Left ventricle myocardium inferior (tissue), 1 donor: Measurements from ENCODE around the gene PRUNE1. TPM values are rescaled to one million over a fixed set of nuclear protein-coding genes. Genes with fewer than 3 reads are reported as not detected.

ENCODE experiments used
- DNase-seq: peaks from one replicate; pipeline ENCODE4 v3.0.0-alpha.2; 2020
- H3K27ac ChIP-seq: fragments of 200-600 bp; replicated peaks from 2 replicates; pipeline ENCODE4 v1.8.0; 2021
- H3K27me3 ChIP-seq: fragments of 200-600 bp; 2 replicates; pipeline ENCODE4 v1.8.0; 2021; ENCODE audit warnings: low read depth
- H3K36me3 ChIP-seq: fragments of 200-600 bp; 2 replicates; pipeline ENCODE4 v1.8.0; 2021
- H3K4me1 ChIP-seq: fragments of 200-600 bp; 2 replicates; pipeline ENCODE4 v1.8.0; 2021
- H3K4me3 ChIP-seq: fragments of 200-600 bp; 2 replicates; pipeline ENCODE4 v1.8.0; 2021; ENCODE audit warnings: mild to moderate bottlenecking, moderate library complexity
- H3K9me3 ChIP-seq: fragments of 200-600 bp; replicated peaks from 2 replicates; pipeline ENCODE4 v1.8.0; 2021
- intact Hi-C: fragments of 100-400 bp; cut with micrococcal nuclease; formaldehyde crosslinking; loops from one replicate; pipeline ENCODE4 v1.11.0; 2022
- total RNA-seq: library from RNA; stranded (reverse); fragmentation: NEBNext Ultra II Directional; extraction: Animal tissue kit (Norgen Biotek cat#: 25700); gene quantifications from one replicate; pipeline ENCODE4 v1.2.1, GENCODE V29; 2021
- TF ChIP-seq, protein P1 (sequence below): fragments of 200-600 bp; IDR thresholded peaks from 2 replicates; pipeline ENCODE4 v1.8.0; 2021; ENCODE audit warnings: antibody characterized with exemption, mild to moderate bottlenecking, borderline replicate concordance
- donor health status: DM: no; HTN: yes; CAD: no; lungs with severe emphysema.

PRUNE1 gene
- total RNA-seq, 1 donor from 2014 or later, result 42.8 TPM

DNA sequence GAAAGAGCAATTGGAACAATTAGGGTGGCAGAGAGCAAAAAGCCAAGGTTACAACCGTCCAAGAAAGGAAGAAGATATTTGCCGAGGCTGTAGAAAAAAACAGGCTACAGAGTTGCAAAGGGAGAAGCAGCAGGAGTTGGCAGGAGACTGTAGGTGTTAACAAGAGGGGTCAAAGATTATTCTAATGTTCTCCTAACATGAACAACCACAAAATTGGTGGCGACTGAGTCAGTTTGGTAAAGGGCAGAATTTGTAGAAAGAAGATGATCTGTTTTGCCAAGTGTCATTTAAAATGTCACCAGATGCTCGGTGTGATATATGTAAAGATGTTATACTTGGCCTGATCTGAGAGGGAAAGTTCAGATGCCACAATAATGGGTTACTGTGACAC, 401 bp upstream of the PRUNE1 start:
- H3K9me3 ChIP-seq, result no peaks in the 10 kb centered on the region
- TF ChIP-seq, protein P1, sequence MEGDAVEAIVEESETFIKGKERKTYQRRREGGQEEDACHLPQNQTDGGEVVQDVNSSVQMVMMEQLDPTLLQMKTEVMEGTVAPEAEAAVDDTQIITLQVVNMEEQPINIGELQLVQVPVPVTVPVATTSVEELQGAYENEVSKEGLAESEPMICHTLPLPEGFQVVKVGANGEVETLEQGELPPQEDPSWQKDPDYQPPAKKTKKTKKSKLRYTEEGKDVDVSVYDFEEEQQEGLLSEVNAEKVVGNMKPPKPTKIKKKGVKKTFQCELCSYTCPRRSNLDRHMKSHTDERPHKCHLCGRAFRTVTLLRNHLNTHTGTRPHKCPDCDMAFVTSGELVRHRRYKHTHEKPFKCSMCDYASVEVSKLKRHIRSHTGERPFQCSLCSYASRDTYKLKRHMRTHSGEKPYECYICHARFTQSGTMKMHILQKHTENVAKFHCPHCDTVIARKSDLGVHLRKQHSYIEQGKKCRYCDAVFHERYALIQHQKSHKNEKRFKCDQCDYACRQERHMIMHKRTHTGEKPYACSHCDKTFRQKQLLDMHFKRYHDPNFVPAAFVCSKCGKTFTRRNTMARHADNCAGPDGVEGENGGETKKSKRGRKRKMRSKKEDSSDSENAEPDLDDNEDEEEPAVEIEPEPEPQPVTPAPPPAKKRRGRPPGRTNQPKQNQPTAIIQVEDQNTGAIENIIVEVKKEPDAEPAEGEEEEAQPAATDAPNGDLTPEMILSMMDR, result no peak
- DNase-seq, result no peak
- no peaks in the 10 kb centered on the region for H3K36me3 ChIP-seq
- intact Hi-C loops, result loop anchor here (10.0 kb wide), 1 partner anchor 57 kb away; the partner anchor contains the start of gene MLLT11
- no peaks in the 10 kb centered on the region for H3K27me3 ChIP-seq
- H3K27ac ChIP-seq, result peak overlapping the region; percentile 94
- peak overlapping the region; percentile 79 for H3K4me3 ChIP-seq
- peaks cover 93% of the 10 kb centered on the region for H3K4me1 ChIP-seq

DNA sequence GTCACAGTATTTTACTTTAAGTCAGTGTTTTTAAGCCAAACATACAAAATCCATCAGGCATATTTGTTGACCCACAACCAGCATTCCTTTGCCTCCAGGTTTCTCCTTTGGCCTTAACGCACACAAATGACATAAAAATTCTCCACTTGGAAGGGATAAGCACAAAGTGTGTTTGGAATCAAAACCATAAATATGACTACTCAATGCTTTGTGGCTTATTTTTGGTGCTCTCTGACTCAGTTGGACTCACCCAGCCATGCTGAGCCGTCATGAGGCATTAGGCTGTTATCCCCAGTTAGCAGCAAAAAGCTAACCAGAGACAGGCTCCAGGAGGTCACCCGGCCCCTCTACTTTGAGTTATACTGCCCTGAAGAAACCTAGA, 948 bp downstream of the PRUNE1 start:
- intact Hi-C loops, result loop anchor here (10.0 kb wide), 1 partner anchor 56 kb away; the partner anchor contains the start of gene MLLT11
- peak overlapping the region; percentile 79 for H3K4me3 ChIP-seq
- TF ChIP-seq, protein P1, result no peak
- no peaks in the 10 kb centered on the region for H3K36me3 ChIP-seq
- no peaks in the 10 kb centered on the region for H3K9me3 ChIP-seq
- peak overlapping the region; percentile 94 for H3K27ac ChIP-seq
- no peak for DNase-seq
- no peaks in the 10 kb centered on the region for H3K27me3 ChIP-seq
- peaks cover 92% of the 10 kb centered on the region for H3K4me1 ChIP-seq

DNA sequence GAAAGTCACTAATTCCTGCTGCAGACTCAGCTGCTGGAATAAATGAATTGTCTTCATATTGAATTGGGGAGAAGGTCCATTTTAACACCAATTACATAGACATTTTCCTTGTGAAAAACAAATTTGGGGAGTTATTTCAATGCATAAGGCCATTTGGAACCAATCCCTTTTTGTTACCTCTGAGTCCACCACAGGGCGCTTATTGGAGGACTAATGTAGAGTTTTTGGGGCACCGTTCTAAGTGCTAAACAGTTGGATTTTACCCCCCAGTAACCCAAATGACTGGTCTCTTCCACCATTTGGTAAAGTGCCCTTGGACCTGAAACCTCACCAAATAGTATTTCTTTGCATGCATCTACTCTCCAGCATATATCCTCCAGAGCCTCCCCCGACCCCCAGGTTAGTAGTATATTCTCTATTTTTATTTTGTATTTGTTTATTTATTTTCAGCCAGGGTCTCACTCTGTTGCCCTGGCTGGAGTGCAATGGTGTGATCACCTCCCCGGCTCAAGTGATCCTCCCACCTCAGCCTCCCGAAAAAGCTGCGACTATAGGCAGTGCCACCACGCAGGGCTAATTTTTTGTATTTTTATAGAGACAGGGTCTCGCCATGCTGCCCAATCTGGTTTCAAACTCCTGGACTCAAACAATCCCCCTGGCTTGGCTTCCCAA, 1.6 kb downstream of the PRUNE1 start:
- Histone ChIP-seq H3K36me3 (no peaks in the 10 kb centered on the region), H3K27me3 (no peaks in the 10 kb centered on the region), H3K9me3 (no peaks in the 10 kb centered on the region), H3K27ac (peak overlapping the region; percentile 94), H3K4me3 (peak overlapping the region; percentile 79), H3K4me1 (peaks cover 92% of the 10 kb centered on the region)
- intact Hi-C loops, result loop anchor here (10.0 kb wide), 1 partner anchor 55 kb away; the partner anchor contains the start of gene MLLT11
- TF ChIP-seq, protein P1, result no peak
- DNase-seq, result no peak

DNA sequence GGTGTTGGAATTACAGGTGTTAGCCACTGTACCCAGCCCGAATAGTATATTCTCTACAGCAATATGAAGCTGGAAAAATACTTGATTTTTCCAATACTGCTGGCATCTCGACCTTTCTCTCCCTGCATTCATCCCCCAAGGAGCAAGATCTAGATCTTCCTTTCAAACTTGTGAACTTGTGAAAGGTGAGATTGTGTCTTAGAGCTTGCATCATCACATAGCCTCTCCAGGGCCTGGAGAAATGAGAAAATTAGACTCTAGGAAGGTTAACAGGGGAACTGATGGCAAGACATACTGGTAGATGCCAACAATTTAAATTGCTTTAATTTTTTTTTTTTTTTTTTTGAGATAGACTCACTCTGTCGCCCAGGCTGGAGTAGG, 2.1 kb downstream of the PRUNE1 start:
- no peaks in the 10 kb centered on the region for H3K27me3 ChIP-seq
- peaks cover 88% of the 10 kb centered on the region for H3K4me1 ChIP-seq
- H3K4me3 ChIP-seq, result no peak overlapping the region
- H3K27ac ChIP-seq, result peak overlapping the region; percentile 94
- TF ChIP-seq, protein P1, result no peak
- DNase-seq, result no peak
- no peaks in the 10 kb centered on the region for H3K9me3 ChIP-seq
- intact Hi-C loops, result no loop called here
- no peaks in the 10 kb centered on the region for H3K36me3 ChIP-seq

DNA sequence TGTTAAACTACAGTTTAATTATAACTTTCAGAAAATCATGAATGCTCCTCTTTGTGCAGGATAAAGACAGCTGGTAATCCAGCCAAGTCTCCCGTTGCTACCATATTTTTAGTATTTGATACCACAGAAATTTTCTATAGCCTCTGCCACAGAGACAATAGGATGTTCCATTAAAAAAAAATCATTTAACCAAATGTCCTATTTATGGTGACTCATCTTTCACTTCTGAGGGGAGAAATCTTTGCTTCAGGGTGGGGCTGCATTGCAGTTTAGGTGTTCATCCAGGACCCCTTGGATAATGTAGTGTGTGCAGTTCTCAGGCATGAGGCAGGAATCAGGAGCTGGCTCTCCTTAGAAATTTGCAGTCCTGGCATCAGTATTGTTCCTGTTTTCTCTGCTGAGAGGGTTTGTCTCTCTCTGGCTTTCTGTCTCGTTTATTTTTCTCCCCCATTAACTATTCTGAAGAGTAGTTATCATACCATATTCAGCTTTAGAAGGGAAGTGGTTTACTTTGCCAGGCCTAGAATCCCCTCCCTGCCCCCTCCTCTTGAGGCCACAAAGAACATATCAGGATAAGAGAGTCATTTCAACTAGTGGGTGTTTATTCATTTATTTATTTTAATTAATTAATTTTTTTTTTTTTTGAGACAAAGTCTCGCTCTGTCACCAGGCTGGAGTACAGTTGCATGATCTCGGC, 3.1 kb downstream of the PRUNE1 start:
- Histone ChIP-seq H3K9me3 (no peaks in the 10 kb centered on the region), H3K27ac (peak overlapping the region; percentile 94), H3K27me3 (no peaks in the 10 kb centered on the region), H3K36me3 (no peaks in the 10 kb centered on the region), H3K4me1 (peaks cover 87% of the 10 kb centered on the region), H3K4me3 (peak overlapping the region; percentile 12)
- intact Hi-C loops, result no loop called here
- TF ChIP-seq, protein P1, result no peak
- DNase-seq, result no peak
